GM21360 (cell line): ENCODE measurements around the gene MACF1.

Experiments used
- ATAC-seq: cut with Tn5 transposase; IDR thresholded peaks from one replicate; pipeline ENCODE4 v1.9.1; 2021; ENCODE audit warnings: mild to moderate bottlenecking, moderate library complexity; ENCODE audit not compliant: unreplicated experiment

The MACF1 gene

GRCh38 chr1:39385067-39385988 is 180.8 kb downstream of the MACF1 start:
- no peak for ATAC-seq

GRCh38 chr1:39386997-39387396 is 182.5 kb downstream of the MACF1 start:
- ATAC-seq, result no peak

- ATAC-seq, result no peak
These were observed 183.0 kb downstream of the MACF1 start for GRCh38 chr1:39387452-39387851.

- no peak for ATAC-seq
These were observed 187.5 kb downstream of the MACF1 start for GRCh38 chr1:39391691-39392679.

- ATAC-seq, result no peak
These were observed 188.5 kb downstream of the MACF1 start for GRCh38 chr1:39392851-39393573.

- no peak for ATAC-seq
These were observed 189.2 kb downstream of the MACF1 start for GRCh38 chr1:39393645-39394044.

DNA sequence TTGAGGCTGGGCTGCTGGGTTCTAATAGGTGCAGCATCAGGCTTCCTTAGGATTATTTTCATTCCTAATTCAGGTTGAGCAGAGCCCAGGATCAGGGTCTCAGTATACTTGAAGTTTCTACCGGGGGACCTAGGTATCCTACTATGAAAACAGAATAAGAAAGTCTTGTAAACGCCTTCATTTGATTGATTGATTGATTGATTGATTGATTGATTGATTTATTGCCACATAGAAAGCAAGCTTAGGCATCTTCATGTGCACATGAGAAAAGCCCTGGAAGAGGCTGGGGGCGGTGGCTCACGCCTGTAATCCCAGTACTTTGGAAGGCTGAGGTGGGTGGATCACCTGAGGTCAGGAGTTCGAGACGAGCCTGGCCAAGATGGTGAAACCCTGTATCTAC is 189.6 kb downstream of the MACF1 start:
- ATAC-seq, result no peak

- ATAC-seq, result no peak
These were observed 190.1 kb downstream of the MACF1 start for GRCh38 chr1:39394598-39394997.

- no peak for ATAC-seq
These were observed 190.9 kb downstream of the MACF1 start for GRCh38 chr1:39395357-39395831.

DNA sequence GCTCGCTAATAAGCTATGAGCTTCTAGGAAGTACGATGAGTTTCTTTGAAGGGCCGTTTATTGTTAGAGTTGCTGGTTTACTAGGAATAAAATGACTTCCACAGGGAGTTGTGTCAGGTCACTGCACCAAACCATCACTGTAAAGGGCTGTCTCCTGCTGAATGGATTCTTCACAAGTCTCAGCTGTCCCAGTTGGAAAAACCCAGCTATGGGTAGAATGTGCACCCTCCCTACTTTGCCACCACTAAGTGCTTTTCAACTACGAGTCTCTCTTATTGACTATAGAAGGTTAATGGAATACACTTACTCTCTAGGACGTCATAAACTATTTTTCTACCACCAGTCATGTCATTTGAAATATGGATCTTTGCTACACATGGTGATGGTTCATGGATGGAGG is 192.2 kb downstream of the MACF1 start:
- no peak for ATAC-seq

- ATAC-seq, result no peak
These were observed 193.0 kb downstream of the MACF1 start for GRCh38 chr1:39397487-39397886.

- ATAC-seq, result no peak
These were observed 194.0 kb downstream of the MACF1 start for GRCh38 chr1:39398278-39399021.

DNA sequence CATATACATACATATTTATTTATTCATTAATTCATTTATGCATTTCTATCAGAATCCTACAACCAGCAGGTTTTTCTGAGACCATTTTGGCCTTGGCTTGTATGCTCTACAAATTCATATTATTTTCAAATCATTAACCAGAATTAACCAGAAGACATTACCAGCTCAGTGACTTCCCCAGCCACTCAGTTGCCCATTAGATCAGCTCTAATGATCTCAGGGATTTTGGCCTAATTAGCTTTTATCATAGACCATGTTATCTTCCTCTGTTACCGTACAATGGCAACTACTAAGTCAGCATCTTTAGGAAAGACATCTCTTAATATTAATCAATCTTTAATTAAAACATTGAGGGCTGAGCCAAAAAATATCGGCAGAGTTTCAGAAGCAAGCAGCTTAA is 196.6 kb downstream of the MACF1 start:
- ATAC-seq, result no peak

DNA sequence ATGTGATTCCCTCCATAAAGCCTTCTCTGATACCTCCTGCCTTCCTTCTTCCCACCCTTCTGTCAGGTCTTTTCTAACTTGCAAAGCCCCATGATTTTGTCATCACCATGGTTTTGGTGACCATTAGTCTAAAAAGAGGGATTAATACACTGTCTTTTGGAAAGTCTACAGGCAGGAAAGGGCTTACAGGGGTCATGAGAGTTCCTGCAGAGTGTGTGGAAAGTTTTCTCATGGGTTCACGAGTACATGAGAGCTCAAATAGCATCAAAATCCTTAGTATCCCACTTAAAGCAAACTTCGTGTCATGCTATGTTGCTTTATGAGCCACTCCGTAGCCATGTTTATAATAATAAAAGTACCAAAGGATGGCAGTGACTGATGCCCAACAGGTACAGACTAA is 200.4 kb downstream of the MACF1 start:
- ATAC-seq, result no peak

- no peak for ATAC-seq
These were observed 200.9 kb downstream of the MACF1 start for GRCh38 chr1:39405358-39405757.

- ATAC-seq, result no peak
These were observed 202.3 kb downstream of the MACF1 start for GRCh38 chr1:39406533-39407450.

GRCh38 chr1:39407510-39407895 is 203.0 kb downstream of the MACF1 start:
- no peak for ATAC-seq

DNA sequence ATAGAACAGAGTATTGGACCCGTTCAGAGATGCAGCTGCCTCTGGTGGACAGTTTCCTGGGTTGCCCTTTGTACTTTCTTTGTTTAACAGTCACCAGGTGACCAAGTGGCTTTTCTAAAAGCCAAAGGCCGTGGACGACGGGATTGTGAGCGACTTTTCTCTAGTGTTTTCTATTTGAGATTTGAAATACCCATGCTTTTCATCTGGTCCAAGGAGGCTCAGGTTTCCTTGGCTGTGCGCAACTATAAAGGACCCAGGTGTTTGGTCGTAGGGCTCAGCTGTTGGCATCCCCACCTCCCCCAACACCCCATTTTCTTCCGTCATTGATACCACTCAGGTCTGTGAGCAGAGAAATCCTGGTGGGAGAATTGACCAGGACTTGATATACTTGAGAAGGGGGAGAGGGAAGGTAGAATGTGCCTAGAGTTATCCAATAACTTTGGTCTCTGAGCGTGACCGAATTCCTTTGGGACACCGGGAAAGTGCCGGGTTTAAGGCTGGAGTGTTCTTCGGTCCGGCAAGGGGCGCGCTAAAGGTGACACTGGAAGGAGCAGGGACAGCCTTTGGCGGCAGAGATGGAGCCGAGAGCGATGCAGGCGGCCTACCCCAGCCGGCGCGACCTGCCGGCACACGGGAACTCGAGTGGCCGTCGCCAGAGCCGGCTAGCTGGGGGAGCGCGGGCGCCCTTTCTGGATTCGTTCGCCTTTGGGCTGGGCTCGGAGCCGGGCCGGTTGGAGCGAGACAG is 203.6 kb downstream of the MACF1 start:
- ATAC-seq, result no peak
